Left lung (tissue), 10 donors: ENCODE measurements around the gene SLC16A7. TPM values are rescaled to one million over a fixed set of nuclear protein-coding genes. Genes with fewer than 3 reads are reported as not detected.

ENCODE experiments used
- ATAC-seq: fragments of 200-7000 bp; cut with Tn5 transposase; one replicate; pipeline ENCODE4 v1.9.1; 2020; ENCODE audit warnings: moderate library complexity
- DNase-seq, 4 donors: peaks; one replicate each; pipeline ENCODE4 v3.0.0-alpha.2; 2013 to 2020
- H3K27ac ChIP-seq, 2 donors: fragments of 200-600 bp; sonication (generic) in 1 of 2; one replicate each; pipeline versions ENCODE4 v1.5.0 to v1.8.0; 2020 to 2021
- H3K27me3 ChIP-seq, 2 donors: fragments of 200-600 bp; sonication (generic) in 1 of 2; one replicate each; pipeline versions ENCODE4 v1.5.0 to v1.8.0; 2020 to 2021
- H3K36me3 ChIP-seq, 2 donors: fragments of 200-600 bp; sonication (generic) in 1 of 2; one replicate each; pipeline versions ENCODE4 v1.5.0 to v1.8.0; 2020 to 2021
- H3K4me1 ChIP-seq, 2 donors: fragments of 200-600 bp; one replicate each; pipeline ENCODE4 v1.8.0; 2021
- H3K4me3 ChIP-seq, 2 donors: fragments of 200-600 bp; sonication (generic) in 1 of 2; one replicate each; pipeline versions ENCODE4 v1.5.0 to v1.8.0; 2020 to 2021; ENCODE audit warnings: mild to moderate bottlenecking in 1 of 2
- H3K9me3 ChIP-seq, 2 donors: fragments of 200-600 bp; sonication (generic) in 1 of 2; one replicate each; pipeline versions ENCODE4 v1.5.0 to v1.8.0; 2020 to 2021
- intact Hi-C, 2 donors: fragments of 100-400 bp; cut with DNase I; formaldehyde crosslinking; loops; one replicate each; pipeline versions ENCODE4 v1.11.2 to v1.14.2; 2022
- polyA plus RNA-seq, 6 donors: library from polyadenylated mRNA; unstranded; fragments of 120-200 nt; gene quantifications; one replicate each; pipeline ENCODE4 v1.2.1, GENCODE V29; 2013; ENCODE audit not compliant: insufficient read length in 6 of 6
- total RNA-seq, 2 donors: library from RNA; stranded (reverse); fragmentation: NEBNext Ultra II Directional; extraction: Animal tissue kit (Norgen Biotek cat#: 25700); gene quantifications; one replicate each; pipeline ENCODE4 v1.2.1, GENCODE V29; 2021
- TF ChIP-seq, protein P1 (sequence below), 2 donors: fragments of 200-600 bp; sonication (generic) in 1 of 2; IDR thresholded peaks; one replicate each; pipeline versions ENCODE4 v1.5.0 to v1.8.0; 2021; ENCODE audit warnings: antibody characterized with exemption in 2 of 2
- donor health status: DM: no; HTN: yes; CAD: no.
- donor health status: DM: no; HTN: no; CAD: no.

SLC16A7 gene
- total and polyA plus RNA-seq, 8 donors = 2.5 to 33.9 (median 2.8) TPM

GRCh38 chr12:59812716-59813115, 216.9 kb downstream of the SLC16A7 start:
- Histone ChIP-seq H3K27me3 (no peaks in the 10 kb centered on the region), H3K9me3 (peaks cover 0 to 4% of the 10 kb centered on the region in 2 donors), H3K36me3 (no peaks in the 10 kb centered on the region), H3K4me1 (no peaks in the 10 kb centered on the region), H3K4me3 (no peak overlapping the region), H3K27ac (no peak overlapping the region)
- DNase-seq = no peak
- ATAC-seq = no peak
- TF ChIP-seq, protein P1, sequence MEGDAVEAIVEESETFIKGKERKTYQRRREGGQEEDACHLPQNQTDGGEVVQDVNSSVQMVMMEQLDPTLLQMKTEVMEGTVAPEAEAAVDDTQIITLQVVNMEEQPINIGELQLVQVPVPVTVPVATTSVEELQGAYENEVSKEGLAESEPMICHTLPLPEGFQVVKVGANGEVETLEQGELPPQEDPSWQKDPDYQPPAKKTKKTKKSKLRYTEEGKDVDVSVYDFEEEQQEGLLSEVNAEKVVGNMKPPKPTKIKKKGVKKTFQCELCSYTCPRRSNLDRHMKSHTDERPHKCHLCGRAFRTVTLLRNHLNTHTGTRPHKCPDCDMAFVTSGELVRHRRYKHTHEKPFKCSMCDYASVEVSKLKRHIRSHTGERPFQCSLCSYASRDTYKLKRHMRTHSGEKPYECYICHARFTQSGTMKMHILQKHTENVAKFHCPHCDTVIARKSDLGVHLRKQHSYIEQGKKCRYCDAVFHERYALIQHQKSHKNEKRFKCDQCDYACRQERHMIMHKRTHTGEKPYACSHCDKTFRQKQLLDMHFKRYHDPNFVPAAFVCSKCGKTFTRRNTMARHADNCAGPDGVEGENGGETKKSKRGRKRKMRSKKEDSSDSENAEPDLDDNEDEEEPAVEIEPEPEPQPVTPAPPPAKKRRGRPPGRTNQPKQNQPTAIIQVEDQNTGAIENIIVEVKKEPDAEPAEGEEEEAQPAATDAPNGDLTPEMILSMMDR (IDR thresholded peaks at IDR 0.05) = no peak
- intact Hi-C loops = no loop called here

GRCh38 chr12:59820594-59821011, 224.8 kb downstream of the SLC16A7 start:
- Histone ChIP-seq H3K9me3 (peaks cover 0 to 4% of the 10 kb centered on the region in 2 donors), H3K27me3 (no peaks in the 10 kb centered on the region), H3K4me3 (no peak overlapping the region), H3K4me1 (no peaks in the 10 kb centered on the region), H3K36me3 (no peaks in the 10 kb centered on the region), H3K27ac (no peak overlapping the region)
- DNase-seq (no peak), ATAC-seq (no peak)
- intact Hi-C loops = no loop called here
- TF ChIP-seq, protein P1 (IDR thresholded peaks at IDR 0.05) = no peak

DNA sequence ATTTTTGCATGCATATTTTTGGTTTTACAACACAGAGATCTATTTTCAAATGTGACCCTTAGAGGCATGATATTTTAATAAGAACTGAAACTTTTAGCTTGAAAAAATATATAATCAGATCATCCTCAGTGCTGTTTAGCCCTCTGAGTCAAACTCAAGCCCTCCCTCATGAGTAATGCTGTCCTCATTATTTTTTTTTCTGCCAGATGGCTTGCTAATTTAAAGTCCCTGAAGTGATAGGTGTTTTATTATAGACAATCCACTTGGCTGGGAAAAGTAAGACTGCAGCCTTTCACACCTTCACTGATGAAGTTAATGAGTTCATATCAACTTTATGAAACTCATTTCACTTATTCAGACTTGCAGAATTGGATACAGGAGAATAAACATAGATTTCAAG, 227.7 kb downstream of the SLC16A7 start:
- DNase-seq (no peak), ATAC-seq (no peak)
- H3K9me3 ChIP-seq = no peaks in the 10 kb centered on the region

GRCh38 chr12:59827767-59828166, 231.9 kb downstream of the SLC16A7 start:
- intact Hi-C loops = no loop called here
- H3K4me3 ChIP-seq = no peak overlapping the region
- H3K9me3 ChIP-seq = no peaks in the 10 kb centered on the region
- ATAC-seq (no peak), DNase-seq (no peak)
- TF ChIP-seq, protein P1 (IDR thresholded peaks at IDR 0.05) = no peak
- H3K27ac ChIP-seq = no peak overlapping the region
- no peaks in the 10 kb centered on the region for H3K36me3 ChIP-seq
- no peaks in the 10 kb centered on the region for H3K27me3 ChIP-seq
- no peaks in the 10 kb centered on the region for H3K4me1 ChIP-seq

More for the DNA sequence above, 227.7 kb downstream of the SLC16A7 start:
- TF ChIP-seq, protein P1 (IDR thresholded peaks at IDR 0.05) = no peak
- H3K4me3 ChIP-seq = no peak overlapping the region
- H3K27me3 ChIP-seq = no peaks in the 10 kb centered on the region
- intact Hi-C loops = no loop called here
- no peaks in the 10 kb centered on the region for H3K36me3 ChIP-seq
- H3K27ac ChIP-seq = no peak overlapping the region
- no peaks in the 10 kb centered on the region for H3K4me1 ChIP-seq

- TF ChIP-seq, protein P1 (IDR thresholded peaks at IDR 0.05) = no peak
- intact Hi-C loops = no loop called here
Observed at GRCh38 chr12:59828521-59828920, 232.7 kb downstream of the SLC16A7 start.

More at GRCh38 chr12:59828521-59828920, 232.7 kb downstream of the SLC16A7 start:
- Histone ChIP-seq H3K27me3 (no peaks in the 10 kb centered on the region), H3K36me3 (no peaks in the 10 kb centered on the region), H3K4me3 (no peak overlapping the region), H3K27ac (no peak overlapping the region), H3K4me1 (no peaks in the 10 kb centered on the region), H3K9me3 (no peaks in the 10 kb centered on the region)
- no peak for DNase-seq
- no peak for ATAC-seq
